Small intestine (tissue), 7 donors: ENCODE measurements around the gene CMPK1. TPM values are rescaled to one million over a fixed set of nuclear protein-coding genes. Genes with fewer than 3 reads are reported as not detected.

ENCODE experiments used
- DNase-seq, 2 donors: peaks; one replicate each; pipeline versions ENCODE4 v3.0.0 to v3.0.0-alpha.2; 2013
- FAIRE-seq: peaks from 2 replicates; lab custom pipeline; 2012; peaks lifted over from hg19 to GRCh38; lab: Jason Lieb, UNC
- H3K27ac ChIP-seq, 3 donors: one replicate each; pipeline ENCODE4 v1.5.1; 2013; ENCODE audit warnings: low read length in 2 of 3, mild to moderate bottlenecking in 2 of 3, control low read depth in 1 of 3, inconsistent platforms in 1 of 3, low read depth in 1 of 3, moderate library complexity in 1 of 3
- H3K27me3 ChIP-seq, 3 donors: one replicate each; pipeline ENCODE4 v1.6.1; 2013; ENCODE audit warnings: low read length in 3 of 3, inconsistent platforms in 1 of 3; ENCODE audit not compliant: control insufficient read depth in 3 of 3, insufficient read depth in 3 of 3
- H3K36me3 ChIP-seq, 3 donors: one replicate each; pipeline ENCODE4 v1.6.1; 2013; ENCODE audit warnings: low read length in 3 of 3, inconsistent platforms in 1 of 3, low read depth in 1 of 3, mild to moderate bottlenecking in 1 of 3, moderate library complexity in 1 of 3; ENCODE audit not compliant: control insufficient read depth in 3 of 3, insufficient read depth in 2 of 3
- H3K4me1 ChIP-seq, 3 donors: one replicate each; pipeline ENCODE4 v1.6.1; 2013; ENCODE audit warnings: low read length in 2 of 3, inconsistent platforms in 1 of 3, low read depth in 1 of 3, mild to moderate bottlenecking in 1 of 3, moderate library complexity in 1 of 3; ENCODE audit not compliant: control insufficient read depth in 3 of 3, insufficient read depth in 2 of 3
- H3K4me3 ChIP-seq, 3 donors: one replicate each; pipeline ENCODE4 v1.5.1; 2013; ENCODE audit warnings: low read length in 3 of 3, control low read depth in 1 of 3, inconsistent platforms in 1 of 3, low read depth in 1 of 3, mild to moderate bottlenecking in 1 of 3, moderate library complexity in 1 of 3
- H3K9me3 ChIP-seq, 2 donors: one replicate each; pipeline ENCODE4 v1.6.1; 2013; ENCODE audit warnings: low read depth in 1 of 2, low read length in 1 of 2; ENCODE audit not compliant: control insufficient read depth in 2 of 2, insufficient read depth in 1 of 2
- WGBS, 3 donors: extraction: QIAGEN DNeasy Blood & Tissue Kit; methylation state at CpG; one replicate each; pipeline ENCODE4 v1.1.7; 2013; 5-methylcytosine and 5-hydroxymethylcytosine counted together
- polyA plus RNA-seq, 4 donors: library from polyadenylated mRNA; stranded (reverse) in 3 of 4; unstranded in 1 of 4; fragments of 200-250 nt in 3 of 4; fragments of 120-200 nt in 1 of 4; gene quantifications; one replicate each; pipeline versions ENCODE4 v1.2.1 to v1.2.3, GENCODE V29; 2013
- donor health status: healthy with polysubstance abuse.
- donor health status: control.
- donor health status: control.
- donor health status: Bipolar disorder and iron deficiency.
- donor health status: healthy.

CMPK1 gene
- polyA plus RNA-seq, 4 donors, result 130 to 257 (median 165) TPM

DNA sequence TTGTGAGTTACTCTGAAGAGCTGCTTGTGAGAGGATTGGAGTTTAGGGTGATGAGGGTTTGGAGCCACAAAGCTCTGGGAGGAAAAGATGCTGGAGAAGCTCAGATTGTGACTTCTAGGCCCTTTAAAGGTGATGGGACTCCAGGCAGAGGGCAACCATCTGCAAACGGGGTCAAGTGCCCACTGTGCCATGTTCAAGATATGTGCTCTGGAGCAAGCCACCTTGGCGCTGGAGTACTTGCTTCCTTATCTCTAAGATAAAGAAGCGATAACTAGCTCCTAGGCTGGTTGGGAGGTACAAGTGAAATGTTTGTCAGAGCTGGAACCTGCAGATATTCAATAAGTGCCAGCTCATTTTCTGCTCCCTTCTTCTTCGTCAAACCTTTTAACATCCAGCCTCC is 68.2 kb downstream of the CMPK1 start:
- peaks cover 0 to 23% (median 8%) of the 10 kb centered on the region in 3 donors for H3K4me1 ChIP-seq
- no peak for DNase-seq
- FAIRE-seq, result no peak
- no peaks in the 10 kb centered on the region for H3K36me3 ChIP-seq
- WGBS, 3 donors, result 11 to 67% (median 42%) methylated on average over 4 of the region's 4 CpGs
- no peaks in the 10 kb centered on the region for H3K9me3 ChIP-seq
- H3K27me3 ChIP-seq, result no peaks in the 10 kb centered on the region
- H3K27ac ChIP-seq, result no peak overlapping the region
- H3K4me3 ChIP-seq, result no peak overlapping the region

DNA sequence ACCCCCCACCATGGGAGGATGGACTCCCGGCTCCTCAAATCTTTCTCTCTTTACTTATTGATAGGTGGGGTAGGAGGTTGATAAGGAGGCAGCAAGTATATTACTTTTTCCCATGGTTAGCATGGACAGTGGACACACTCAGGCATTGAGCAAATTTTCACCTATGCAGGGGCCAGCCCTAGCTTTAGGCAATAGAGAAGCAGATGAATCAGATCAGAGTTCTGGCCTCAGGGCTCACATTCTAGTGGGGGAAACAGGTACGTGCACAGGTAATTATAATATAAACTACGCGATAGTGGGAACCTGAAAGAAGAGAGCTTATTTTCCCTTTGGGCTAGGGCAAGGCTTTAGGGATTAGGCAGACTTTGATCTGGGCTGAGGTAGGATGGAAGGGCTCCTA is 69.0 kb downstream of the CMPK1 start:
- FAIRE-seq (no peak), DNase-seq (no peak)
- Histone ChIP-seq H3K27me3 (no peaks in the 10 kb centered on the region), H3K4me3 (no peak overlapping the region), H3K9me3 (no peaks in the 10 kb centered on the region), H3K36me3 (no peaks in the 10 kb centered on the region), H3K27ac (no peak overlapping the region), H3K4me1 (peaks cover 0 to 23% (median 8%) of the 10 kb centered on the region in 3 donors)
- WGBS, 3 donors, result 67 to 81% (median 80%) methylated on average over 4 of the region's 4 CpGs

DNA sequence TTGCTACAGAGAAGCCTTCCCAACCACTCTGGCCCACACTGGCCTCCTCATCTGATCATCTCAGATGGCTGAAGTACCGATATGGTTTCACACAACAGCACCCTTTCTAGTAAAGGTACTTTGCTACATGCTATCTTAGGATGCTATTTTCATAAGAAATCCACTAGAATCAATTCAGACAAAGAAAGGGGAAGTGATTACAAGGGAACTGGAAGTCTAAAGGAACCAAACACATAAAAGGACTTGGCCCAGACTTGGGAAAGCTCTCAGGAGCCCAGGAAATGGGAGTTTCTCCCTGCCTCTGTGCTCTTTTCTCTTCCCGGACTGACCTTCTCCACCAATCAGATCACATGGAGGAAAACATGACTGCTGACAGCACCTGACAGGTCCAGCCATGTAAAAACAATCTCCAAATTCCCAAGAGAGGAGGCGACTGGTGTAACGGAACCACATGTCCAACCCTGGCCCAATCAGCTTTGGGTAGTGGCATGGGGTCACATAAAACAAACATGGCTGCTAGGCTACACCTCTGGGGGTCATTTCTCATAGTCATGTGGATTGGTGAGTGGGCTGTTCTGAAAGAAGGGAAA is 69.8 kb downstream of the CMPK1 start:
- no peak overlapping the region for H3K4me3 ChIP-seq
- no peaks in the 10 kb centered on the region for H3K36me3 ChIP-seq
- WGBS, 3 donors, result 85 to 96% (median 90%) methylated on average over 4 of the region's 4 CpGs
- DNase-seq, result no peak
- no peaks in the 10 kb centered on the region for H3K27me3 ChIP-seq
- H3K9me3 ChIP-seq, result no peaks in the 10 kb centered on the region
- peaks cover 0 to 23% (median 8%) of the 10 kb centered on the region in 3 donors for H3K4me1 ChIP-seq
- H3K27ac ChIP-seq, result no peak overlapping the region
- no peak for FAIRE-seq

DNA sequence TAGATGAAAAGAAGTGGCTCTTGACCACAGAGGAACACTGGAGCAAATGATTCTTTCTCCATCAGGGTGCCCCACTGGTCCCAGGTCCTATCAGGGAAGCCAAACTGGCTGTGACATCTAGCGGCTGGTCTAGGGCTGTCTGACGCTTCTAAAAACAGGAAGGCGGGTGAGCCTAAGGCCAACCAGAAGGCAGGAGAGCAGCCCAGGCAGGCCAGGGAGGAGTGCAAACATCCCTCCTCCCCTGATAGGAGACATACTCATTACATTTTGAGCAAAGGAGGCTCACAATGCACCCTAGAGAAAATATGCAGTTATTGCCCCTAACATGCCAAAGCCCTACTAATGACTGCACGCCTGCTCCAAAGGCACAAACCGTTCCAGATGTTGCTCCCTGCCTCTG is 72.1 kb downstream of the CMPK1 start:
- FAIRE-seq (no peak), DNase-seq (no peak)
- no peaks in the 10 kb centered on the region for H3K36me3 ChIP-seq
- no peak overlapping the region for H3K4me3 ChIP-seq
- no peaks in the 10 kb centered on the region for H3K27me3 ChIP-seq
- H3K4me1 ChIP-seq, result peaks cover 0 to 23% (median 8%) of the 10 kb centered on the region in 3 donors
- H3K27ac ChIP-seq, result no peak overlapping the region
- H3K9me3 ChIP-seq, result no peaks in the 10 kb centered on the region
- 73 to 95% (median 79%) methylated on average over 5 of the region's 5 CpGs for WGBS, 3 donors

DNA sequence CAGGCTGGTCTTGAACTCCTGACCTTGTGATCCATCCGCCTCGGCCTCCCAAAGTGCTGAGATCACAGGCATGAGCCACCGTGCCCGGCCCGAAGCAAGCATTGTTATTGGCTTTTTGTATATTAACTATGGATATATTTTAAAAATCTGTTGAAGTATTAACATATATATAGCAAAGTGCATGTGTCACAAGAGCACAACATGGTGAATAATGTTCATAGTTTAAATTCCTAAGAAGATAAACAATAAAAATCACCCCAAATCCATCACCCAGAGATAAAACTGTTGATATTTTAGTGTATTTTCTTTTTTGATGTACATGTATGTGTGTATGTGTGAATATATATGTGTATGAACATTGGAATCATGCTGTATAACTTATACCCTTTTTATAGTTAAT is 73.4 kb downstream of the CMPK1 start:
- no peak for FAIRE-seq
- Histone ChIP-seq H3K27me3 (no peaks in the 10 kb centered on the region), H3K27ac (no peak overlapping the region), H3K9me3 (no peaks in the 10 kb centered on the region), H3K36me3 (no peaks in the 10 kb centered on the region), H3K4me3 (no peak overlapping the region), H3K4me1 (peaks cover 0 to 13% (median 0%) of the 10 kb centered on the region in 3 donors)
- no peak for DNase-seq
- 90 to 97% (median 95%) methylated on average over 5 of the region's 5 CpGs for WGBS, 3 donors

DNA sequence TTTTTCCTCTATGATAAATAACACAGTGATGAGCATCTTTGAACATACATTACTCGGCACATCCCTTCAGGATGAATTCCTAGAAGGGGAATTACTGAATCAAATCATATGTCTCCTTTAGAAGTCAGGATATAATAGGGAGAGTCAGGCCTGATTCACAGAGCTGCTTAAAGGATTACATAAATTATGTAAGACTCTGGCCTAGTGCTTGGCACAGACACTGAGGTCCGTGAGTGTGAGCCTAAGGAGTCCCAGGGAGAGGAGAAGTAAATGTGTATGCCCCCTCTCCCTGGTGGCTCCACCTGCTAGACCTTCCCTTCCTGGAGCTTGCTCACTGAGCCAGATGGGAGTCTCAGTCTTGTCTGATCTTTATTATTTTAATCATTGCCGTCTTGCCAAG is 73.9 kb downstream of the CMPK1 start:
- WGBS, 3 donors, result 78 to 79% (median 78%) methylated on average over 3 of the region's 3 CpGs
- no peaks in the 10 kb centered on the region for H3K9me3 ChIP-seq
- H3K36me3 ChIP-seq, result no peaks in the 10 kb centered on the region
- H3K27ac ChIP-seq, result no peak overlapping the region
- peaks cover 0 to 8% (median 0%) of the 10 kb centered on the region in 3 donors for H3K4me1 ChIP-seq
- no peak overlapping the region for H3K4me3 ChIP-seq
- DNase-seq, result no peak
- no peaks in the 10 kb centered on the region for H3K27me3 ChIP-seq
- no peak for FAIRE-seq

DNA sequence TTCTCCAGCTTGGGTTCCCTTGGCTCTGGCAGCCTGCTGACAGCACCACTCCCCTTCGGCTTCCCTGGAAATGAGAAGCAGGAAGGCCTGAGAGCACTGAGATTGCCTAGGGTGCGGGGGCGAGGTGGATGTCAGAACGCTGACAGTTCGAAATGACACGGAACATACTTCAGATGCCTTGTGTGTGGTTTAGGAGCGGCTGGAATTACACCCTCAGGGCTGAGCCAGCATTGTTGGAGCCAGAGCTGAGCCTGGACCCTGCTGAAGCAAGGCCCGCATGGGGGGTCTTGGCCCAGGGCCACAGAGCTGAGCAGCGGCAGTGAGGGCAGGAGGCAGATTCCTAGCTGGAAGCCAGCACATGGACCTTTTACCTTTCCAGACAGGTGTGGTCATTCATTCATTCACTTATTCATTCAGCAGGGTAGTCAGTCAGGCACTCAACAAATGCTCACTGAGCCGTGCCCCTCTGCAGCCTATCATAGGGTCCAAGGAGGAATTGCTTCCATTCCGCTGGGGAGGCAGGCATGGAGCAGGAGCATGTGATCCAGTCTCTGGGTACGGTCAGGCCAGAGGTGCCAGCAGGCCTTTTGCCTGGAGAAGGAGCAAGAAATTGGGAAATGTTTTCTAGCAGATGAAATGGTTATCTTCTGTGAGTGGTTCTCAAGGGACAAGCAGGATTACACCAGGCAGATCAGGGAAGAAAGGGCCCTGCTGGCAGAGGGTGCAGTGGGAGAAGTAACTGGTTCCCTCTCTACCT is 75.9 kb downstream of the CMPK1 start:
- H3K4me1 ChIP-seq, result no peaks in the 10 kb centered on the region

DNA sequence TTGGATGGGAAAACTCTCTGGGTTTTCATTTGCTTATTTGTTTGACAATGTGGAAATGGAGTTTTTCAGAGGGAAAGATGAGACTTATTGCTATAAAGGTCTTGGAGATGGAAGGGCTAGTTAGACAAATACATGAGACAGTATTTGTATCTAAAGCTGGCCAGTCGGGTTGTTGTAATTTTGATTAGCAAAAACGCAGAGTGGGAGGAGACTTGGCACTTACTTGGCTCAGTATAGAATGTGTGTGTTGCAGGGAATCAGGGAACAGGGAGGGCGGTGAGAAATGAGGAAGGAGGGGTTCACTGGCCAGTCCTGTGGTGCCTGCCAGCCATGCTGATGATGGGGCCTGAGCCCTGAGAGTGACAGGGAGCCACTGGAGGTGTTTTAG is 76.5 kb downstream of the CMPK1 start:
- FAIRE-seq (no peak), DNase-seq (no peak)
- no peaks in the 10 kb centered on the region for H3K9me3 ChIP-seq
- no peaks in the 10 kb centered on the region for H3K4me1 ChIP-seq
- peaks cover 0 to 12% (median under 1%) of the 10 kb centered on the region in 3 donors for H3K27me3 ChIP-seq
- 36 to 59% (median 50%) methylated on average over 3 of the region's 3 CpGs for WGBS, 3 donors
- no peak overlapping the region for H3K27ac ChIP-seq
- H3K36me3 ChIP-seq, result no peaks in the 10 kb centered on the region
- no peak overlapping the region for H3K4me3 ChIP-seq

More for the DNA sequence above, 75.9 kb downstream of the CMPK1 start:
- peaks cover 0 to 7% (median 0%) of the 10 kb centered on the region in 3 donors for H3K27me3 ChIP-seq
- no peaks in the 10 kb centered on the region for H3K36me3 ChIP-seq
- no peak overlapping the region for H3K27ac ChIP-seq
- DNase-seq (no peak), FAIRE-seq (no peak)
- H3K9me3 ChIP-seq, result no peaks in the 10 kb centered on the region
- no peak overlapping the region for H3K4me3 ChIP-seq
- WGBS, 3 donors, result 74 to 92% (median 83%) methylated on average over 12 of the region's 12 CpGs
